Thyroid gland (tissue), 4 donors: ENCODE measurements around the gene ATP6V1G2. TPM values are rescaled to one million over a fixed set of nuclear protein-coding genes. Genes with fewer than 3 reads are reported as not detected.

Source experiments
- DNase-seq, 2 donors: peaks; one replicate each; pipeline ENCODE4 v3.0.0-alpha.2; 2019
- H3K27ac ChIP-seq, 3 donors: fragments of 200-600 bp; sonication (generic); 1 replicate in 2 of 3; 2 replicates in 1 of 3; pipeline ENCODE4 v1.5.1; 2016 to 2019; ENCODE audit warnings: mild to moderate bottlenecking in 1 of 3, moderate library complexity in 1 of 3
- H3K27me3 ChIP-seq: fragments of 200-600 bp; sonication (generic); one replicate; pipeline ENCODE4 v1.5.1; 2019
- H3K36me3 ChIP-seq, 2 donors: fragments of 200-600 bp; sonication (generic); one replicate each; pipeline ENCODE4 v1.5.1; 2016 to 2019
- H3K4me1 ChIP-seq, 2 donors: fragments of 200-600 bp; sonication (generic); one replicate each; pipeline ENCODE4 v1.5.1; 2017 to 2019
- H3K4me3 ChIP-seq, 3 donors: fragments of 200-600 bp; sonication (generic); replicated peaks in 1 of 3; 1 replicate in 2 of 3; 2 replicates in 1 of 3; pipeline ENCODE4 v1.5.1; 2016; ENCODE audit warnings: mild to moderate bottlenecking in 1 of 3
- H3K9me3 ChIP-seq: fragments of 200-600 bp; sonication (generic); one replicate; pipeline ENCODE4 v1.5.1; 2017
- CTCF ChIP-seq, 6 experiments: fragments of 200-600 bp in 3 of 6; fragments of 450-650 bp in 3 of 6; sonication (generic) in 3 of 6; IDR thresholded peaks; one replicate each; pipeline ENCODE4 v1.5.1; 2016 to 2019; ENCODE audit warnings: antibody characterized with exemption in 6 of 6, mild to moderate bottlenecking in 2 of 6, inconsistent platforms in 1 of 6, moderate library complexity in 1 of 6
- POLR2A ChIP-seq, 2 donors: fragments of 450-650 bp; IDR thresholded peaks; one replicate each; pipeline ENCODE4 v1.6.1; 2017; ENCODE audit warnings: antibody characterized with exemption in 2 of 2, mild to moderate bottlenecking in 2 of 2, moderate library complexity in 1 of 2
- WGBS, 2 donors: methylation state at CpG; one replicate each; pipeline ENCODE4 v1.1.5; 2017; 5-methylcytosine and 5-hydroxymethylcytosine counted together
- intact Hi-C: fragments of 100-400 bp; cut with DNase I; formaldehyde crosslinking; loops from one replicate; pipeline ENCODE4 v1.15.1; 2023
- total RNA-seq, 4 donors: library from RNA; depleted of rRNA; stranded (reverse); fragments of >200 nt; gene quantifications; one replicate each; pipeline ENCODE4 v1.2.3, GENCODE V29; 2016

ATP6V1G2 gene
- total RNA-seq, 4 donors from 2014 or later = 1.2 to 3.9 (median 2.6) TPM

- Histone ChIP-seq H3K9me3 (no peaks in the 10 kb centered on the region), H3K27me3 (no peaks in the 10 kb centered on the region), H3K36me3 (peaks cover 44 to 51% of the 10 kb centered on the region in 2 donors), H3K4me3 (no peak overlapping the region), H3K4me1 (no peaks in the 10 kb centered on the region), H3K27ac (no peak overlapping the region)
- no peak for TF ChIP-seq CTCF (IDR thresholded peaks at IDR 0.05)
- TF ChIP-seq POLR2A (IDR thresholded peaks at IDR 0.05) = no peak
- WGBS, 2 donors = 46 to 57% methylated on average over 10 to 12 of the region's 12 CpGs
- intact Hi-C loops = no loop called here
- no peak for DNase-seq
Measured at GRCh38 chr6:31529329-31530150, 16.9 kb downstream of the ATP6V1G2 start.

GRCh38 chr6:31528821-31529328, 17.5 kb downstream of the ATP6V1G2 start, which contains the start of gene MCCD1:
Gene MCCD1 (plus strand): TSS chr6:31528962. CDS start chr6:31529015, 53 bp downstream.
- no peaks in the 10 kb centered on the region for H3K27me3 ChIP-seq
- no peak within 1 kb of the TSS for H3K27ac ChIP-seq
- no peak for DNase-seq
- intact Hi-C loops = no loop called here
- TF ChIP-seq POLR2A (IDR thresholded peaks at IDR 0.05) (no peak), CTCF (IDR thresholded peaks at IDR 0.05) (no peak)
- no peaks in the 10 kb centered on the region for H3K9me3 ChIP-seq
- 61 to 70% methylated on average over 7 of the region's 7 CpGs for WGBS, 2 donors
- peaks cover 38 to 44% of the 10 kb centered on the region in 2 donors for H3K36me3 ChIP-seq
- no peak within 1 kb of the TSS for H3K4me3 ChIP-seq
- no peaks in the 10 kb centered on the region for H3K4me1 ChIP-seq

GRCh38 chr6:31528307-31528777, 18.1 kb downstream of the ATP6V1G2 start:
- no peak for TF ChIP-seq CTCF (IDR thresholded peaks at IDR 0.05)
- no peak for TF ChIP-seq POLR2A (IDR thresholded peaks at IDR 0.05)
- intact Hi-C loops = no loop called here
- Histone ChIP-seq H3K4me3 (no peak overlapping the region), H3K27me3 (no peaks in the 10 kb centered on the region), H3K36me3 (peaks cover 32 to 39% of the 10 kb centered on the region in 2 donors), H3K4me1 (no peaks in the 10 kb centered on the region), H3K9me3 (no peaks in the 10 kb centered on the region), H3K27ac (no peak overlapping the region)
- WGBS, 2 donors = 84 to 87% methylated on average over 4 of the region's 4 CpGs
- DNase-seq = no peak

- Histone ChIP-seq H3K27ac (no peak overlapping the region), H3K9me3 (no peaks in the 10 kb centered on the region), H3K4me3 (no peak overlapping the region), H3K4me1 (no peaks in the 10 kb centered on the region), H3K36me3 (peaks cover 16% of the 10 kb centered on the region in 2 donors), H3K27me3 (no peaks in the 10 kb centered on the region)
- intact Hi-C loops = no loop called here
- 72 to 74% methylated on average over 4 of the region's 4 CpGs for WGBS, 2 donors
- DNase-seq = no peak
- TF ChIP-seq POLR2A (IDR thresholded peaks at IDR 0.05) (no peak), CTCF (IDR thresholded peaks at IDR 0.05) (no peak)
Measured at GRCh38 chr6:31525932-31526591, 20.3 kb downstream of the ATP6V1G2 start.
